Activated CD4-positive, alpha-beta T cell treated with anti-CD3 and anti-CD28 coated beads for 4 hours (primary cell): ENCODE results near the gene MRPL10.
"Not testable (repeated sequence)": the region's sequence is repeated elsewhere in the genome, so short reads cannot be mapped to it uniquely, and the experiment has no call there.

ENCODE experiments used
- DNase-seq, 2 donors: peaks; one replicate each; pipeline ENCODE4 v3.0.0-alpha.2; 2020

MRPL10 gene

GRCh38 chr17:47789611-47790561 lies 41.5 kb downstream of the MRPL10 start:
- peak; percentile 39 to 43 for DNase-seq

DNA sequence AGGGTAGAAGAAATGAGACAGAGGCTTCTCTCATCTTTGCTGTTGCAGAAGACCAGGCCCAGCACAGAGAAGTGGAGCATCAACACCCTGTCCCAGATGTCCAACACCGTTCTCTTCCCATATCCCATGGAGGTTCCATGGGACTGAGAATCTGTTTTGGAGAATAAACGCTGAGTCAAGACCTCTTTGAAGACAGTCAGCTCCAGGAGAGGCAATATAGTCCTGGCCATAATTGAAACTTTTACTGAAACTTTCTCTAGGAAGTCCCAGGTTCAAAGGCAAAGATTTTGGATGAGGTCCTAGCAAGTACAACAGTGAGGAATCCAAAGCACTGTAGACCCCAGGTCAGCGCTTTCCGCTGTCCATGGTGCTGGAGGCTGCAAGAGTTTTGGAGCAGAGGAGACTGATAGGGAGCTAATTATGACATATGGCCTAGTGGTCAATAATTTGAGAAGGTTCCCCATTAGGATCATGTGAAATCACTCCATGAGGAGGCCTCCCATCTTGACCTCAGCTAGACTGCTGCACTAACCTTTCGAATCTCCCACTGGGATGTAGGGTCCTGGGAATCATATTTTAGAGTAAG lies 45.7 kb downstream of the MRPL10 start:
- DNase-seq, result no peak

DNA sequence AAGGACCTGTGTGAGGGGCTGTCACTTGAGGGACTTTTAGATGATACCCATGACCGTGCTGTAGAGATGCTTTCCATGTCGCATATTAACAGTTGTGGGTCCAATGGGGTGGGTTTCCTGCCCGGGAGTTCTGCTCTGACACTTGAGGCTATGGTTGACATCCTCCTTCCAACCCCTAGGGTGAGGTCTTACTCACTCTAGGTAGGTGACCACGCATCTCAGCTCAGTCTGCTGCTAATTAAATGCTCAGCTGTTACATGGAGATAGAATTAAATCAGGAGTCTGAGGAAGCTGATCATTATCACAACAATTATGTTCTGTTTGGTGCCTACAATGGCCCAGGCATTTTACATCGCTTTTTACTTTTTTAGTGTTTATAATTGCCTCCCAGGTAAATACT lies 49.9 kb downstream of the MRPL10 start:
- no peak for DNase-seq

GRCh38 chr17:47778184-47778635 lies 53.1 kb downstream of the MRPL10 start:
- no peak for DNase-seq

GRCh38 chr17:47776330-47777197 lies 54.8 kb downstream of the MRPL10 start:
- DNase-seq, result peak; percentile 20 to 45

GRCh38 chr17:47774987-47775580 lies 56.3 kb downstream of the MRPL10 start:
- no peak for DNase-seq

DNA sequence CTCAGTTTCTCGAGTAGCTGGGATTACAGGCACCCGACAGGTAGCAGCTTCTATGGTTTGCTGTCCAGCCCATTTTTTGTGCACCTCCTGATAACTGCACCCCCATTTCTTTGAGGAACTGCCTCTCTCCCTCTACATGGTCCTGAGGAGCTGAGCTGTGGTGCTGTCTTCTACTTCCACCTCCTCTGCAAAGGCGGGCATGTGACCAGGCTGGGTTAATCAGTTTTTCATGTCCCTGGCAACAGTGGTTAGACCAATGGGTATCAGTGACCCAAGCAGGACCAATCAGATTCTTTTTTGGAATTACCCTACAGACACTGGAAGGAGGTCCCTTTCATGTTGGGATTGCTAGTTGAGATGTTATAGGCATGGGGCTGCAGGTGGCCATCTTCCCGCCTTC lies 57.0 kb downstream of the MRPL10 start:
- DNase-seq, result no peak

- DNase-seq, result not testable (repeated sequence)
Observed at GRCh38 chr17:47773649-47774048, 57.7 kb downstream of the MRPL10 start.
